Mesodermal cell (in vitro differentiated cells): ENCODE measurements around the gene CYTH3.
"Not testable (repeated sequence)": the region's sequence is repeated elsewhere in the genome, so short reads cannot be mapped to it uniquely, and the experiment has no call there.

Experiments used
- H3K27ac ChIP-seq: 2 replicates; pipeline ENCODE4 v1.7.0; 2013; ENCODE audit warnings: mild to moderate bottlenecking, low read depth, low read length, moderate library complexity; ENCODE audit not compliant: severe bottlenecking
- H3K36me3 ChIP-seq: 2 replicates; pipeline ENCODE4 v1.7.1; 2013; ENCODE audit warnings: mild to moderate bottlenecking, low read length, moderate library complexity; ENCODE audit not compliant: control insufficient read depth, insufficient read depth
- H3K4me1 ChIP-seq: one replicate; pipeline ENCODE4 v1.7.1; 2013; ENCODE audit warnings: mild to moderate bottlenecking, low read length; ENCODE audit not compliant: insufficient read depth, control insufficient read depth, poor library complexity, severe bottlenecking
- H3K4me3 ChIP-seq: 2 replicates; pipeline ENCODE4 v1.7.0; 2013; ENCODE audit warnings: low read length, control low read depth, mild to moderate bottlenecking; ENCODE audit not compliant: insufficient read depth, poor library complexity, severe bottlenecking; ENCODE audit errors: extremely low read depth
- H3K9me3 ChIP-seq: 2 replicates; pipeline ENCODE4 v1.7.1; 2013; ENCODE audit warnings: mild to moderate bottlenecking, low read length, moderate library complexity; ENCODE audit not compliant: control insufficient read depth
- WGBS, 2 experiments: methylation state at CpG; one replicate each; pipeline ENCODE4 v1.1.5; 2013; ENCODE audit warnings: missing lambda C conversion rate in 2 of 2; ENCODE audit not compliant: insufficient coverage in 2 of 2; 5-methylcytosine and 5-hydroxymethylcytosine counted together

CYTH3 gene

GRCh38 chr7:6197801-6198551 lies 74.4 kb downstream of the CYTH3 start:
- Histone ChIP-seq H3K36me3 (no peaks in the 10 kb centered on the region), H3K4me3 (no peak overlapping the region), H3K9me3 (no peaks in the 10 kb centered on the region), H3K27ac (no peak overlapping the region), H3K4me1 (peaks cover 4% of the 10 kb centered on the region)
- WGBS, 2 experiments, result 84 to 94% methylated on average over 6 of the region's 8 CpGs

GRCh38 chr7:6193709-6194108 lies 78.7 kb downstream of the CYTH3 start:
- peaks cover 3% of the 10 kb centered on the region for H3K36me3 ChIP-seq
- 92 to 100% methylated on average over 5 of the region's 8 CpGs for WGBS, 2 experiments
- H3K27ac ChIP-seq, result no peak overlapping the region
- no peaks in the 10 kb centered on the region for H3K9me3 ChIP-seq
- no peak overlapping the region for H3K4me3 ChIP-seq
- H3K4me1 ChIP-seq, result no peaks in the 10 kb centered on the region

- not testable (repeated sequence) for H3K4me3 ChIP-seq, H3K27ac ChIP-seq, H3K4me1 ChIP-seq, H3K9me3 ChIP-seq
- peaks cover 29% of the 10 kb centered on the region for H3K36me3 ChIP-seq
- 93 to 100% methylated on average over 2 to 3 of the region's 7 CpGs for WGBS, 2 experiments
Observed at GRCh38 chr7:6190563-6190962, 81.9 kb downstream of the CYTH3 start.

GRCh38 chr7:6188389-6188788 lies 84.0 kb downstream of the CYTH3 start:
- Histone ChIP-seq H3K4me1 (no peaks in the 10 kb centered on the region), H3K9me3 (no peaks in the 10 kb centered on the region), H3K36me3 (peaks cover 29% of the 10 kb centered on the region), H3K4me3 (no peak overlapping the region), H3K27ac (no peak overlapping the region)
- 97 to 100% methylated on average over 1 to 4 of the region's 5 CpGs for WGBS, 2 experiments

- Histone ChIP-seq H3K27ac (no peak overlapping the region), H3K4me1 (no peaks in the 10 kb centered on the region), H3K9me3 (no peaks in the 10 kb centered on the region), H3K4me3 (no peak overlapping the region), H3K36me3 (peaks cover 36% of the 10 kb centered on the region)
- 82 to 91% methylated on average over 4 to 10 of the region's 11 CpGs for WGBS, 2 experiments
Observed at GRCh38 chr7:6186577-6186976, 85.8 kb downstream of the CYTH3 start.

- Histone ChIP-seq H3K9me3 (no peaks in the 10 kb centered on the region), H3K36me3 (peaks cover 28% of the 10 kb centered on the region), H3K27ac (no peak overlapping the region), H3K4me3 (no peak overlapping the region), H3K4me1 (no peaks in the 10 kb centered on the region)
- 78% methylated on average over 4 of the region's 10 CpGs; no CpG with 5 or more reads in 1 of the 2 experiments for WGBS, 2 experiments
Observed at GRCh38 chr7:6182993-6183392, 89.4 kb downstream of the CYTH3 start.

GRCh38 chr7:6181136-6181535 lies 91.3 kb downstream of the CYTH3 start:
- no peak overlapping the region for H3K27ac ChIP-seq
- WGBS, 2 experiments, result 100% methylated on average over 1 of the region's 1 CpG; no CpG with 5 or more reads in 1 of the 2 experiments
- H3K9me3 ChIP-seq, result no peaks in the 10 kb centered on the region
- no peaks in the 10 kb centered on the region for H3K4me1 ChIP-seq
- H3K4me3 ChIP-seq, result no peak overlapping the region
- peaks cover 25% of the 10 kb centered on the region for H3K36me3 ChIP-seq

- H3K27ac ChIP-seq, result no peak overlapping the region
- peaks cover 2% of the 10 kb centered on the region for H3K4me1 ChIP-seq
- 86 to 100% methylated on average over 4 to 5 of the region's 8 CpGs for WGBS, 2 experiments
Observed at GRCh38 chr7:6180344-6180725, 92.1 kb downstream of the CYTH3 start.

GRCh38 chr7:6179620-6180343 lies 92.6 kb downstream of the CYTH3 start:
- 100% methylated on average over 1 of the region's 3 CpGs for WGBS, 2 experiments
- Histone ChIP-seq H3K4me1 (peaks cover 2% of the 10 kb centered on the region), H3K36me3 (peaks cover 24% of the 10 kb centered on the region), H3K4me3 (no peak overlapping the region), H3K27ac (no peak overlapping the region), H3K9me3 (no peaks in the 10 kb centered on the region)

More at GRCh38 chr7:6180344-6180725, 92.1 kb downstream of the CYTH3 start:
- peaks cover 24% of the 10 kb centered on the region for H3K36me3 ChIP-seq
- no peak overlapping the region for H3K4me3 ChIP-seq
- no peaks in the 10 kb centered on the region for H3K9me3 ChIP-seq

- Histone ChIP-seq H3K9me3 (no peaks in the 10 kb centered on the region), H3K27ac (no peak overlapping the region), H3K36me3 (peaks cover 27% of the 10 kb centered on the region), H3K4me3 (no peak overlapping the region), H3K4me1 (peaks cover 2% of the 10 kb centered on the region)
- 87 to 97% methylated on average over 3 of the region's 7 CpGs for WGBS, 2 experiments
Observed at GRCh38 chr7:6178298-6179029, 94.0 kb downstream of the CYTH3 start.
